Dendritic cell treated with granulocyte-macrophage colony-stimulating factor and Interleukin-4, amounts not matched to agents 40 ng/mL and 50 ng/mL, for 4 days (primary cell): ENCODE measurements around the gene ERO1B.
"Not testable (repeated sequence)": the region's sequence is repeated elsewhere in the genome, so short reads cannot be mapped to it uniquely, and the experiment has no call there.

ENCODE experiments used
- H3K27ac Mint-ChIP-seq: one replicate; pipeline ENCODE4 v1.8.0; 2022; ENCODE audit warnings: mild to moderate bottlenecking, mixed read lengths
- H3K27me3 Mint-ChIP-seq: one replicate; pipeline ENCODE4 v1.8.0; 2022; ENCODE audit warnings: mild to moderate bottlenecking, mixed read lengths
- H3K36me3 Mint-ChIP-seq: one replicate; pipeline ENCODE4 v1.8.0; 2022; ENCODE audit warnings: low read depth, mixed read lengths
- H3K4me1 Mint-ChIP-seq: one replicate; pipeline ENCODE4 v1.8.0; 2022; ENCODE audit warnings: low read depth, mixed read lengths
- H3K4me3 Mint-ChIP-seq: one replicate; pipeline ENCODE4 v1.8.0; 2022; ENCODE audit warnings: mild to moderate bottlenecking, moderate library complexity, mixed read lengths
- H3K9me3 Mint-ChIP-seq: one replicate; pipeline ENCODE4 v1.8.0; 2022; ENCODE audit warnings: mixed read lengths
- intact Hi-C: fragments of 100-400 bp; cut with micrococcal nuclease; formaldehyde crosslinking; loops from one replicate; pipeline ENCODE4 v1.15.0; 2022

The ERO1B gene, protein sequence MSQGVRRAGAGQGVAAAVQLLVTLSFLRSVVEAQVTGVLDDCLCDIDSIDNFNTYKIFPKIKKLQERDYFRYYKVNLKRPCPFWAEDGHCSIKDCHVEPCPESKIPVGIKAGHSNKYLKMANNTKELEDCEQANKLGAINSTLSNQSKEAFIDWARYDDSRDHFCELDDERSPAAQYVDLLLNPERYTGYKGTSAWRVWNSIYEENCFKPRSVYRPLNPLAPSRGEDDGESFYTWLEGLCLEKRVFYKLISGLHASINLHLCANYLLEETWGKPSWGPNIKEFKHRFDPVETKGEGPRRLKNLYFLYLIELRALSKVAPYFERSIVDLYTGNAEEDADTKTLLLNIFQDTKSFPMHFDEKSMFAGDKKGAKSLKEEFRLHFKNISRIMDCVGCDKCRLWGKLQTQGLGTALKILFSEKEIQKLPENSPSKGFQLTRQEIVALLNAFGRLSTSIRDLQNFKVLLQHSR

DNA sequence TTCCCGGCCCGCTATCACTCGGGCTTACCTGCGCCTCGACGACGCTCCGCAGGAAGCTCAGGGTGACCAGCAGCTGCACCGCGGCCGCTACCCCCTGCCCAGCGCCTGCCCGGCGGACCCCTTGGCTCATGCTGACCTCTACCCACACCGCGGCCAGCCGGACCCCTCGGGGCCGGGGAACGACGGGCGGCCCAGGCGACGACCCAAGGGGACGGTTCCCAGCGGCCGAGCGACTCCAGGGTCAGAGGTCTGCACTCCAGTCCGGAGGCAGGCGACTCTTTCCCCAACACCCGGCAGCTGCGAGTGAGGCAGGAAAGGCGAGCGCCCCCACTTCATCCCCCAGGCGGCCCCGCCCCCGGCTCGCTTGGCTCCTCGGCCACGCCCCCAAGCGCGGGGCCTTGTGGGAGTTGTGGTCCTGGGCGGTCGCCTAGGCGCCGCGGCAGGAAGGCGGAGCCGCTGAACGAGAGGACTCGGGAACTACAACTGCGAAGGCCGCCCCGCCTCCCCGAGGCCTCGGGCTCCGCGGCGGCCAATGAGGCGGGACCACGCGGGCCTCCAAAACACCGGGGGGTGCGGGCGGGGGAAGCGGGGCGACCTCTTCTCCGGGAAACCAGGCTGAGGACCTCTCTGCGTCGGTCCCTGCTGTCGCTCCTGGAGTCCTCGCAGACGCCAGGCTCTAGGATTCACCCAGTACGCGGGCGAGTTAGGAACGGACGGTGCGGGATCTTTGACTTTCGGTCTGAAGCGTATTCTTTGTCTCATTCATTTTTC, at the start of gene ERO1B:
Gene ERO1B, minus strand, starts transcription at position 305 of the 771 bp plus-strand sequence. Its CDS starts 175 bp downstream, at position 130.
- peaks cover 8% of the 10 kb centered on the region for H3K9me3 Mint-ChIP-seq
- peaks cover 6% of the 10 kb centered on the region for H3K27me3 Mint-ChIP-seq
- peaks cover 41% of the 10 kb centered on the region for H3K4me1 Mint-ChIP-seq

DNA sequence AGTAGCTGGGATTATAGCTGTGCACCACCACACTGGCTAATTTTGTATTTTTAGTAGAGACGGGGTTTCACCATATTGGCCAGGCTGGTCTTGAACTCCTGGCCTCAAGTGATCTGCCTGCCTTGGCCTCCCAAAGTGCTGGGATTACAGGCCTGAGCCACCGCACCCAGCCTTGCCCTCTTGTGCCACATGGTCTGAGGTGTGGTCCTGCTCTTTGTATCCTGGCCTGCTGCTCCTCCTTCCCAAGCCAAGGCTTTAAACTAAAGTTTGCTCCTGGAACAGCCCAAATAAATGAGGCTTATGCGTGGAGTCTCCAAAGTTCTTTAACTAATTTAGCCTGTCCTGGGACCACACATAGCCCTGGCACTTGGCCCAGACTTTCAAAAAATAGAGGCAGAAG, 49.7 kb upstream of the ERO1B start:
- H3K9me3 Mint-ChIP-seq, H3K27ac Mint-ChIP-seq, H3K36me3 Mint-ChIP-seq, H3K4me3 Mint-ChIP-seq, H3K27me3 Mint-ChIP-seq, intact Hi-C loops: not testable (repeated sequence)
- peaks cover 13% of the 10 kb centered on the region for H3K4me1 Mint-ChIP-seq

More for the DNA sequence above, at the start of gene ERO1B:
- H3K4me3 Mint-ChIP-seq: peak within 1 kb of the TSS; percentile 86
- H3K36me3 Mint-ChIP-seq: peaks cover 15% of the 10 kb centered on the region
- H3K27ac Mint-ChIP-seq: peak within 1 kb of the TSS; percentile 89
- intact Hi-C loops: loop anchor here (2.0 to 5.0 kb wide), 3 partner anchors 139 to 515 kb away; partner anchors contain the start of genes GPR137B, LGALS8 and MTR

DNA sequence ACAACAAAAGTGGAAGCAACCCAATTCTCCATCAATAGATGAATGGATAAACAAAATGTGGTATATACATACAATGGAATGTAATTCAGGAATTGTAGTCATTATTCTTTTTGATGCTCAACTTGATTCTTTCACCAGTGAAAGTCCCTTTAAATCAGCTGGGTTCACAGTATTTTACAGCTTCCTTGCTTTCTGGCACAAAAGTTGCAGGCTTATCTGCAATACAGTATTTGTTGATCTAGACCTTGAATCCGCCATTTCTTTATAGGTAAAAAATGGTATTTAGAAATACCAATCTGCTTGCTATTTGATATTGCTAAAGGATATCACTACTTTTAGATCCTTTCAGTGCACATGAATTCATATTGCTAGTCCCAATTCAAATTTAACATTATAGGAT, 44.7 kb upstream of the ERO1B start:
- no peaks in the 10 kb centered on the region for H3K36me3 Mint-ChIP-seq
- H3K27me3 Mint-ChIP-seq: no peaks in the 10 kb centered on the region
- peaks cover under 1% of the 10 kb centered on the region for H3K4me1 Mint-ChIP-seq
- H3K9me3 Mint-ChIP-seq: peaks cover 33% of the 10 kb centered on the region
- H3K27ac Mint-ChIP-seq: no peak overlapping the region
- no peak overlapping the region for H3K4me3 Mint-ChIP-seq
- intact Hi-C loops: no loop called here

DNA sequence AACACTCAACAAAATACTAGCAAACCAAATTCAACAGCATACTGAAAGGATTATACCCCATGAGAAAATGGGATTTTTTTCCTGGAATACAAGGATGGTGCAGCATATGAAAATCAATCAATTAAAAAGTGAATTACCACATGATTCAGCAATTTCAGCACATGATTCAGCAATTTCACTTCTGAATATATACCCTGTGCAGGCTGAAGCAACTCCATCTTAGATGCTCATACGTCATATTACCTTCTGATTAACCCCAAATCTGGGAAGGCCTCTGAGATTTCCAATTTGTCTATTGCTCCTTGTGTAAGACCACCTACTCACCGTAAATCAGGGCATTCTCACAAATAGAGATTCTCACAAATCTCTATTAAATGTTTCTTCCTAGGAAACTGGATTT, 43.8 kb upstream of the ERO1B start:
- Mint-ChIP-seq H3K4me1 (no peaks in the 10 kb centered on the region), H3K4me3 (no peak overlapping the region), H3K27me3 (no peaks in the 10 kb centered on the region), H3K27ac (no peak overlapping the region), H3K36me3 (no peaks in the 10 kb centered on the region), H3K9me3 (peaks cover 38% of the 10 kb centered on the region)
- intact Hi-C loops: no loop called here

DNA sequence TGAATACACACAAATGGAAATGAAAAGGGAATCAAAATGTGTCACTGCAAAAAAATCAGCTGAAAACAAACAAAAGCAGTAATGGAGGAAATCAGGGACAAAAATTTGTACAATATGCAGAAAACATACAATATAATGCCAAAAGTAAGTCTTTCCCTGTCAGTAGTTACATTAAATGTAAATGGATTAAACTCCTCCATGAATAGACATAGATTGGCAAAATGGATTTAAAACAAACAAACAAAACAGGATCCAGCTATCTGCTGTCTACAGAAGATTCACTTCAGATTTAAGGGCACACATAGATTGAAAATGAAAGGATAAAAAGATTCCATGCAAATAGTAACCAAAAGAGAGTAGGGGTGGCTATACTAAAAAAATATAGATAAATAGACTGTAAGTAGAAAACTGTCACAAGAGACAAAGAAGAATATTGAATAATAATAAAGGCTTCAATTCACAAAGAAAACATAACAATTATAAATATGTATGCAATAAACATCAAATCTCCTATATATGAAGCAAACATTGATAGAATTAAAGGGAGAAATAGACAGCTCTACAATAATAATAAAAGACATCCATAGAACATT, 42.2 kb upstream of the ERO1B start:
- H3K9me3 Mint-ChIP-seq: peaks cover 38% of the 10 kb centered on the region
- no peaks in the 10 kb centered on the region for H3K4me1 Mint-ChIP-seq
- no peak overlapping the region for H3K4me3 Mint-ChIP-seq
- H3K27ac Mint-ChIP-seq: no peak overlapping the region
- no peaks in the 10 kb centered on the region for H3K27me3 Mint-ChIP-seq
- H3K36me3 Mint-ChIP-seq: no peaks in the 10 kb centered on the region
- intact Hi-C loops: no loop called here

DNA sequence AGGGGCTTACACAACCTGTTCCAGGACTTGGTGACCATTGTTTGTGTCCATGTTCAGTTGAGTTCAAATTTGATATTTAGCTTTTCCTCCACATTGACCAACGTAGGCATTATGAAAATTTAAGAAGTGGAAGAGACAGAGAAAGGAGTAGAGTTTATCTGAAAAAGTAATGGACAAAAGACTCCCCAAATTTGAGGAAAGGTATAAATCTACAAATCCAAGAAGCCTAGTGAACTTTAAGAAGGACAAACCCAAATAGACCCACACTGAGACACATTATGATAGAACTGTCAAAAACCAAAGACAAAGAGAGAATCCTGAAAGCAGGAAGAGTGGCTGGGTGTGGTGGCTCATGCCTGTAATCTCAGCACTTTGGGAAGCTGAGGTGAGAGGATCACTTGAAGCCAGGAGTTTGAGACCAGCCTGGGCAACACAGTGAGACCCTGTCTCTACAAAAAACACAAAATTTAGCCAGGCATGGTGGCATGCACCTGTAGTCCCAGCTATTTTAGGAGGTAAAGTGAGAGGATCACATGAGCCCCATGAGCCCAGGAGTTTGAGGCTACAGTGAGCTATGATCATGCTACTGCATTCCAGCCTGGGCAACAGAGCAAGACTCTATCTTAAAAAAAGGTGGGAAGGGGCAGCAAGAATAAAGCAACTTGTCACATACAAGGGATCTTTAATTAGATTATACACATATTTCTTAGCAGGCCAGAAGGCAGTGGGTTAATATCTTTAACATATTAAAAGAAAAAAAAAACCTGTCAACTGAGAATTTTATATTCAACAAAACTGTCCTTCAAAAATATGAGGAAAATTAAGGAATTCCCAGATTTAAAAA, 41.0 kb upstream of the ERO1B start:
- no peaks in the 10 kb centered on the region for H3K4me1 Mint-ChIP-seq
- H3K4me3 Mint-ChIP-seq: no peak overlapping the region
- intact Hi-C loops: no loop called here
- H3K36me3 Mint-ChIP-seq: no peaks in the 10 kb centered on the region
- H3K27me3 Mint-ChIP-seq: no peaks in the 10 kb centered on the region
- H3K9me3 Mint-ChIP-seq: peaks cover 38% of the 10 kb centered on the region
- H3K27ac Mint-ChIP-seq: no peak overlapping the region

DNA sequence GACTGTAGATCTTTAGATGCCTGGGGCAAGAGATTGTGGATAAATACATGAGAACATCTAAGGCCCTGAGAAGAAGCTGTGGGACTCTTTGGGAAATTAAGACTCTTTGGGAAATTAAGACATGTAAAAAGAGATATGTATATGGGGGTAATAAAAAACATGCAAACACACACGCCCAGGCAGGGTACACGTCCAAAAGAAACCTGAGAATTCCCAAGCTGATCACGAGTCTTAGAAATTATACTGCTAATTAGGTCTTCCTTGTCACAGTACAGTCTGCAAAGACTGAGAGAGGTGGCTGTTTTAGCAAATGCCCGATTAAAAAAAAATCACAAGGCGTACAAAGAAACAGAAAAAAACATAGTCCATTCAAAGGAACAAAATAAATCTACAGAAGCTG, 39.3 kb upstream of the ERO1B start:
- H3K9me3 Mint-ChIP-seq: peaks cover 38% of the 10 kb centered on the region
- no peak overlapping the region for H3K27ac Mint-ChIP-seq
- intact Hi-C loops: no loop called here
- no peak overlapping the region for H3K4me3 Mint-ChIP-seq
- H3K27me3 Mint-ChIP-seq: no peaks in the 10 kb centered on the region
- H3K36me3 Mint-ChIP-seq: no peaks in the 10 kb centered on the region
- H3K4me1 Mint-ChIP-seq: no peaks in the 10 kb centered on the region

DNA sequence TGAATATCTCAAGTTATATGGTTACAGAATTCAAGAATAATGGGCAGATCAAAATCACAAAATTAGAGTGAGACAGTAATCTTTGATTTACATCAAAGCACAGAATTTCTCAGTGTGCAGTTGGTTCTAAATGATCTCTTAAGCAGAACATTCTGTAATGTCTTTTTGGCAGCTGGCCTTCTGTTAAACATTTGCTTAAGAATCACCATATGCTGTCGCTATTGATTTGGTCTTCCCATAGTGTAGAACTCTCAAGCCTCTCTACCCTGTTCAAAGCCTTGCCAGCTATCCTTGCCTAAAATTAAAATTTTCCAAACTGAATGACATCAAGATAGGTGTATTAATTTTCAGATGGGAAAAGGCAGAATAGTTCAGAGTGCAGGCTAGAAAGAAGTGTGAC, 38.9 kb upstream of the ERO1B start:
- Mint-ChIP-seq H3K27ac (no peak overlapping the region), H3K4me1 (no peaks in the 10 kb centered on the region), H3K9me3 (peaks cover 38% of the 10 kb centered on the region), H3K27me3 (no peaks in the 10 kb centered on the region), H3K4me3 (no peak overlapping the region), H3K36me3 (no peaks in the 10 kb centered on the region)
- intact Hi-C loops: no loop called here

DNA sequence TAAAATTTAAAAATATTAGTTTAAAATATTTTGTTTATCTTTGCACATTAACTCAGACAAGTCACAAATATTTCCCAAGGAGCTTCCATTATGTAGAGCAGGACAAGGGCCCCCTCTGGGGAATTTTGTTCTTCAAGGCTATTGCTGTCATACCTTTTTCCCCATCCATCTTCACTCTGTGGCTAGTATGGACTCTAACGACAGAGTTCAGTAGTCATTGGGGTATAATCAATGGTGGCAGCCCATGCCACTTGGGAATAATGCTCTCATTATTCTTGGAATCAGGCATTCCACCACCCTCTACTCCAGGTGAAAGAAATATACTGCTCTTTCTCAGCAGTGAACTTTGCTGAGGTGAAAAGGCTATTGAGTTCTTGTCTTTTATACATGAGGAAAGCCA, 38.5 kb upstream of the ERO1B start:
- Mint-ChIP-seq H3K9me3 (peaks cover 38% of the 10 kb centered on the region), H3K36me3 (no peaks in the 10 kb centered on the region), H3K27me3 (no peaks in the 10 kb centered on the region), H3K4me1 (no peaks in the 10 kb centered on the region), H3K4me3 (no peak overlapping the region), H3K27ac (no peak overlapping the region)
- intact Hi-C loops: no loop called here

DNA sequence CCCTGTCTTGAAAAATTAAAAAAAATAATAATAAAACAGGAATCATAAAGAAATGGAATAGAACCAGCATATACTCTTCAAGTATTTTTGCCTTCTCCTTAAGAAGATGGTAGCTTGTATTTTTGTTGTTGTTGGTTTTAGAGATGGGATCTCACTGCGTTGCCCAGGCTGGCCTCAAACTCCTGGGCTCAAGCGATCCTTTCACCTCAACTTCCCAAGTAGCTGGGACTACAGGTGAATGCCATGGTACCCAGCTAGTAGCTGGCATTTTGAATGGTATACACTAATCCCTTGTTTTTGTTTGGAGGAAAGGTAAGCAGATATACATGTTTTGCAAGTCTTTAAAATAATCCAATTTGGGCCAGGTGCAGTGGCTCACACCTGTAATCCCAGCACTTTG, 34.7 kb upstream of the ERO1B start:
- no peaks in the 10 kb centered on the region for H3K36me3 Mint-ChIP-seq
- intact Hi-C loops: no loop called here

DNA sequence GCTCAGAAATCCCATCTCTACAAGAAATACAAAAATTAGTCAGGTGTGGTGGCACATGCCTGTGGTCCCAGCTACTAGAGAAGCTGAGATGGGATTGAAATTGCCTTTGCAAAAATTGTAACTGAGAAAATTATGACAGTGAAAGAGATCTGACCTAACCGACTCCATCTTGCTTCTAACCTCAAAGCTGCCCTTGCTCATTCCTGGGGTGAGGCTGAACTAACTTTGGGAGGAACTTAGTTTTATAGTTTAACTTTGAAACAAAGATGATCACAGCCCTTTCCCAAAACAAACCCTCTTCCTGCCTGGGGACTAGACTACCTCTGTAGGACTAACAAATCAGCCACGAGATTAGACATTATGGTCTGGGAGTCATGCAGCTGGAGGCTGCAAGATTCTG, 33.8 kb upstream of the ERO1B start:
- intact Hi-C loops: no loop called here
- Mint-ChIP-seq H3K27me3 (no peaks in the 10 kb centered on the region), H3K27ac (no peak overlapping the region), H3K4me3 (no peak overlapping the region), H3K36me3 (no peaks in the 10 kb centered on the region), H3K4me1 (no peaks in the 10 kb centered on the region), H3K9me3 (no peaks in the 10 kb centered on the region)

More for the DNA sequence above, 34.7 kb upstream of the ERO1B start:
- peaks cover 6% of the 10 kb centered on the region for H3K9me3 Mint-ChIP-seq
- no peak overlapping the region for H3K4me3 Mint-ChIP-seq
- no peak overlapping the region for H3K27ac Mint-ChIP-seq
- H3K4me1 Mint-ChIP-seq: no peaks in the 10 kb centered on the region
- H3K27me3 Mint-ChIP-seq: no peaks in the 10 kb centered on the region

DNA sequence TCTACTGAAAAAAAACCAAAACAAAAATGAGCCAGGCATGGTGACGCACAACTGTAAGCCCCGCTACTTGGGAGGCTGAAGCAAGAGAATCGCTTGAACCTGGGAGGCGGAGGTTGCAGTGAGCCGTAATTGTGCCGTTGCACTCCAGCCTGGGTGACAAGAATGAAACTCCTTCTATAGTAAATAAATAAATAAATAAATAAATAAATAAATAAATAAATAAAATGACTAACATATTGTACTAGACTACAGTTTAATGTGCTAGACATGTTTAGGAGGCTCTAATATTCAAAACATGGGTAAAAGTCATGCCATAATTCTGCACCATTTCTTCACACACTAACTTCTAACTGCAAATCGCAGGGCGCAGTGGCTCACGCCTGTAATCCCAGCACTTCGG, 33.3 kb upstream of the ERO1B start:
- no peak overlapping the region for H3K27ac Mint-ChIP-seq
- H3K4me3 Mint-ChIP-seq: no peak overlapping the region
- intact Hi-C loops: no loop called here
- H3K4me1 Mint-ChIP-seq: no peaks in the 10 kb centered on the region
- H3K9me3 Mint-ChIP-seq: no peaks in the 10 kb centered on the region
- no peaks in the 10 kb centered on the region for H3K36me3 Mint-ChIP-seq
- H3K27me3 Mint-ChIP-seq: no peaks in the 10 kb centered on the region

DNA sequence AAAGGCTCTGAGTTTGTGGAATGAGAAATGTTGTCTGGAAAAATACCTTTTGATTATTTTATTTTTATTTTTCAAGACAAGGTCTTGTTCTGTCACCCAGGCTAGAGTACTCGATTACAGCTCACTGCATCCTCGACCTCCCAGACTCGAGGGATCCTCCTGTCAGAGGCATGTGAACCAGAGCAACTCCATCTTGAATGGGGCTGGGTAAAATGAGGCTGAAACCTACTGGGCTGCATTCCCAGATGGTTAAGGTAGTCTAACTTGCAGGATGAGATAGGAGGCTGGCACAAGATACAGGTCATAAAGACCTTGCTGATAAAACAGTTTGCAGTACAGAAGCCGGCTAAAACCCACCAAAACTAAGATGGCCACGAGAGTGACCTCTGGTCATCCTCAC, 32.3 kb upstream of the ERO1B start:
- intact Hi-C loops: not testable (repeated sequence)

More for the DNA sequence above, 32.3 kb upstream of the ERO1B start:
- H3K4me3 Mint-ChIP-seq, H3K27ac Mint-ChIP-seq, H3K4me1 Mint-ChIP-seq, H3K36me3 Mint-ChIP-seq, H3K27me3 Mint-ChIP-seq, H3K9me3 Mint-ChIP-seq: not testable (repeated sequence)
